Measurements from ENCODE around the gene NR3C1.

DNA sequence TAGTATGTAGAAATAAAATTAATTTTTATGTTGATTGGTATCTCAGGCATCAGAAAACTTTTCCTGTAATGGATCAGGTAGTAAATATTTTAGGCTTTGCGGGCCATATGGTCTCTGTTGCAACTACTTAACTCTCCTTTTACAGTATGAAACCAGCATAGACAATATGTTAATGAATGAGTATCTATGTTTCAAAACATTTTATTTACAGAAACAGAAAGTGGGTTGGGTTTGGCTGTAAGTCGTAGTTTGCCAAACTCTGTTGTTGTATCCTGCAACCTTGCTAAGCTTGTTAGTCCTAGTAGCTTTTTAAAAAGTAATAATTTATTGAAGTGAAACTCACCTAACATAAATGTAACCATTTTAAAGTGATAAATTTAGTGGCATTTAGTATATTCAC is 132.1 kb downstream of the NR3C1 start:
- TF ChIP-seq CTCF (conservative IDR thresholded peaks at IDR 0.05; ENCODE audit: low read depth, low read length) (no peak), RFX5 (IDR thresholded peaks at IDR 0.05; ENCODE audit: low read depth, low read length) (no peak), POLR2A (IDR thresholded peaks at IDR 0.05; ENCODE audit: low read depth, low read length) (no peak), RAD21 (IDR thresholded peaks at IDR 0.05; ENCODE audit: low read length) (no peak), MXI1 (IDR thresholded peaks at IDR 0.05; ENCODE audit: borderline replicate concordance, low read depth, low read length) (no peak), SMC3 (IDR thresholded peaks at IDR 0.05; ENCODE audit: low read depth, low read length) (no peak), NFE2L2 (IDR thresholded peaks at IDR 0.05; ENCODE audit: low read depth, low read length) (no peak), CEBPB (IDR thresholded peaks at IDR 0.05; ENCODE audit: low read depth, low read length) (no peak), CHD1 (IDR thresholded peaks at IDR 0.05; ENCODE audit: low read depth, low read length) (no peak), MAZ (IDR thresholded peaks at IDR 0.05; ENCODE audit: borderline replicate concordance, low read depth, low read length) (no peak), RCOR1 (IDR thresholded peaks at IDR 0.05; ENCODE audit: insufficient replicate concordance, low read length) (no peak), FOS (IDR thresholded peaks at IDR 0.05; ENCODE audit: low read depth, low read length) (no peak)
- TF ChIP-seq, protein P1, sequence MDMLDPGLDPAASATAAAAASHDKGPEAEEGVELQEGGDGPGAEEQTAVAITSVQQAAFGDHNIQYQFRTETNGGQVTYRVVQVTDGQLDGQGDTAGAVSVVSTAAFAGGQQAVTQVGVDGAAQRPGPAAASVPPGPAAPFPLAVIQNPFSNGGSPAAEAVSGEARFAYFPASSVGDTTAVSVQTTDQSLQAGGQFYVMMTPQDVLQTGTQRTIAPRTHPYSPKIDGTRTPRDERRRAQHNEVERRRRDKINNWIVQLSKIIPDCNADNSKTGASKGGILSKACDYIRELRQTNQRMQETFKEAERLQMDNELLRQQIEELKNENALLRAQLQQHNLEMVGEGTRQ (IDR thresholded peaks at IDR 0.05; ENCODE audit: low read depth, low read length): no peak
